Endothelial cell of umbilical vein (primary cell): ENCODE measurements around the gene IL31RA.

Experiments
- CTCF ChIP-seq, 2 donors: IDR thresholded peaks; 1 replicate in 1 of 2; 2 replicates in 1 of 2; pipeline ENCODE4 v1.5.1; 2011; ENCODE audit warnings: low read length in 2 of 2, mild to moderate bottlenecking in 2 of 2, moderate library complexity in 2 of 2, control low read depth in 1 of 2, inconsistent platforms in 1 of 2, low read depth in 1 of 2; ENCODE audit not compliant: insufficient read depth in 1 of 2; ENCODE audit errors: extremely low read depth in 1 of 2
- EZH2 ChIP-seq: IDR thresholded peaks from 2 replicates; pipeline ENCODE4 v1.6.1; 2012; ENCODE audit warnings: borderline replicate concordance, low read depth, mild to moderate bottlenecking, moderate library complexity, low read length, inconsistent platforms; ENCODE audit not compliant: severe bottlenecking
- FOS ChIP-seq: IDR thresholded peaks from 2 replicates; pipeline ENCODE4 v1.6.1; 2011; ENCODE audit warnings: mild to moderate bottlenecking, low read length, moderate library complexity, borderline replicate concordance; ENCODE audit not compliant: insufficient read depth
- GATA2 ChIP-seq: IDR thresholded peaks from 2 replicates; pipeline ENCODE4 v1.7.0; 2011; ENCODE audit warnings: low read depth, mild to moderate bottlenecking, moderate library complexity, mixed read lengths, low read length; ENCODE audit not compliant: insufficient read length, insufficient read depth
- JUN ChIP-seq: IDR thresholded peaks from 2 replicates; pipeline ENCODE4 v1.6.1; 2011; ENCODE audit warnings: borderline replicate concordance, low read depth; ENCODE audit not compliant: insufficient read length, insufficient read depth
- MAX ChIP-seq: IDR thresholded peaks from 2 replicates; pipeline ENCODE4 v1.6.1; 2011; ENCODE audit not compliant: insufficient read depth, insufficient read length
- POLR2A ChIP-seq: IDR thresholded peaks from 2 replicates; pipeline ENCODE4 v1.6.1; 2012; ENCODE audit warnings: low read depth, mild to moderate bottlenecking, control low read depth, low read length
- POLR2AphosphoS5 ChIP-seq: IDR thresholded peaks from 2 replicates; pipeline ENCODE4 v1.6.1; 2012; ENCODE audit warnings: low read depth, mild to moderate bottlenecking, control low read depth, low read length, moderate library complexity; ENCODE audit not compliant: insufficient read depth

GRCh38 chr5:55857247-55857640 is 6.1 kb downstream of the IL31RA start:
- TF ChIP-seq FOS (no peak), POLR2A (no peak), CTCF (IDR thresholded peaks at IDR 0.05; ENCODE audit: extremely low read depth in 1 of 2, insufficient read depth in 1 of 2, low read depth in 1 of 2, low read length in 2 of 2) (no peak), POLR2AphosphoS5 (no peak), EZH2 (no peak), JUN (no peak), MAX (no peak), GATA2 (no peak)
